SJSA1 (cell line): ENCODE measurements around the gene FMN2. TPM values are rescaled to one million over a fixed set of nuclear protein-coding genes. Genes with fewer than 3 reads are reported as not detected.
"Not testable (repeated sequence)": the region's sequence is repeated elsewhere in the genome, so short reads cannot be mapped to it uniquely, and the experiment has no call there.

ENCODE experiments used
- DNase-seq, 2 experiments: peaks; one replicate each; pipeline ENCODE4 v3.0.0-alpha.2; 2015 to 2020; ENCODE audit warnings: low spot score in 2 of 2, low read depth in 1 of 2
- H3K27ac ChIP-seq: fragments of 250-450 bp; sonication (Bioruptor Pico); 2 replicates; pipeline ENCODE4 v1.5.1; 2020; ENCODE audit warnings: mild to moderate bottlenecking, moderate library complexity
- H3K27me3 ChIP-seq: fragments of 250-450 bp; sonication (Bioruptor Pico); replicated peaks from 2 replicates; pipeline ENCODE4 v1.5.1; 2020; ENCODE audit warnings: mild to moderate bottlenecking, moderate library complexity
- H3K36me3 ChIP-seq: fragments of 250-450 bp; sonication (Bioruptor Pico); 2 replicates; pipeline ENCODE4 v1.5.1; 2020; ENCODE audit warnings: mild to moderate bottlenecking
- H3K4me1 ChIP-seq: fragments of 250-450 bp; sonication (Bioruptor Pico); replicated peaks from 2 replicates; pipeline ENCODE4 v1.6.1; 2021; ENCODE audit warnings: mild to moderate bottlenecking
- H3K4me3 ChIP-seq: fragments of 250-450 bp; sonication (Bioruptor Pico); 2 replicates; pipeline ENCODE4 v1.5.1; 2020; ENCODE audit warnings: mild to moderate bottlenecking
- H3K9me3 ChIP-seq: fragments of 250-450 bp; sonication (Bioruptor Pico); replicated peaks from 2 replicates; pipeline ENCODE4 v1.5.1; 2020; ENCODE audit warnings: mild to moderate bottlenecking
- total RNA-seq: library from RNA; depleted of rRNA; stranded (reverse); fragments of >200 nt; shearing (Covaris generic); gene quantifications from 2 replicates; pipeline ENCODE4 v1.2.3, GENCODE V29; 2014

The FMN2 gene
- total RNA-seq, 1 experiment from 2014 or later, result 12.7 TPM

- peaks cover 27% of the 10 kb centered on the region for H3K4me1 ChIP-seq
- no peak overlapping the region for H3K27ac ChIP-seq
- no peaks in the 10 kb centered on the region for H3K9me3 ChIP-seq
- no peak for DNase-seq
- H3K36me3 ChIP-seq, result no peaks in the 10 kb centered on the region
- no peaks in the 10 kb centered on the region for H3K27me3 ChIP-seq
- no peak overlapping the region for H3K4me3 ChIP-seq
Observed at GRCh38 chr1:240170266-240170665, 78.6 kb downstream of the FMN2 start.

GRCh38 chr1:240170806-240171205 lies 79.1 kb downstream of the FMN2 start:
- no peaks in the 10 kb centered on the region for H3K9me3 ChIP-seq
- H3K4me1 ChIP-seq, result peaks cover 27% of the 10 kb centered on the region
- no peak for DNase-seq
- H3K27ac ChIP-seq, result no peak overlapping the region
- H3K27me3 ChIP-seq, result no peaks in the 10 kb centered on the region
- H3K36me3 ChIP-seq, result no peaks in the 10 kb centered on the region
- H3K4me3 ChIP-seq, result no peak overlapping the region

- DNase-seq, result peak in 1 of 2 experiments; percentile 22
- Histone ChIP-seq H3K27ac (no peak overlapping the region), H3K36me3 (no peaks in the 10 kb centered on the region), H3K9me3 (no peaks in the 10 kb centered on the region), H3K4me1 (peaks cover 27% of the 10 kb centered on the region), H3K27me3 (no peaks in the 10 kb centered on the region), H3K4me3 (no peak overlapping the region)
Observed at GRCh38 chr1:240171907-240172306, 80.2 kb downstream of the FMN2 start.

- Histone ChIP-seq H3K36me3 (no peaks in the 10 kb centered on the region), H3K27me3 (no peaks in the 10 kb centered on the region), H3K9me3 (no peaks in the 10 kb centered on the region), H3K4me1 (peaks cover 27% of the 10 kb centered on the region), H3K27ac (no peak overlapping the region), H3K4me3 (no peak overlapping the region)
- DNase-seq, result peak in 1 of 2 experiments; percentile 19
Observed at GRCh38 chr1:240173836-240174235, 82.2 kb downstream of the FMN2 start.

GRCh38 chr1:240174734-240175133 lies 83.1 kb downstream of the FMN2 start:
- Histone ChIP-seq H3K9me3 (no peaks in the 10 kb centered on the region), H3K4me3 (no peak overlapping the region), H3K4me1 (peaks cover 27% of the 10 kb centered on the region), H3K36me3 (peaks cover 3% of the 10 kb centered on the region; the same call in 1 of the 2 replicates), H3K27ac (no peak overlapping the region), H3K27me3 (no peaks in the 10 kb centered on the region)
- no peak for DNase-seq

GRCh38 chr1:240178366-240178765 lies 86.7 kb downstream of the FMN2 start:
- Histone ChIP-seq H3K9me3 (no peaks in the 10 kb centered on the region), H3K36me3 (peaks cover 7% of the 10 kb centered on the region; the same call in 1 of the 2 replicates), H3K27ac (no peak overlapping the region), H3K4me3 (no peak overlapping the region), H3K27me3 (no peaks in the 10 kb centered on the region), H3K4me1 (peaks cover 9% of the 10 kb centered on the region)
- DNase-seq, result no peak

GRCh38 chr1:240184682-240185081 lies 93.0 kb downstream of the FMN2 start:
- H3K9me3 ChIP-seq, H3K4me1 ChIP-seq, H3K27ac ChIP-seq, H3K27me3 ChIP-seq, H3K4me3 ChIP-seq, DNase-seq, H3K36me3 ChIP-seq: not testable (repeated sequence)

- Histone ChIP-seq H3K27ac (no peak overlapping the region), H3K4me1 (peaks cover 5% of the 10 kb centered on the region; the same call in 1 of the 2 replicates), H3K36me3 (no peaks in the 10 kb centered on the region), H3K4me3 (no peak overlapping the region), H3K27me3 (no peaks in the 10 kb centered on the region), H3K9me3 (no peaks in the 10 kb centered on the region)
- no peak for DNase-seq
Observed at GRCh38 chr1:240188139-240188538, 96.5 kb downstream of the FMN2 start.

- no peak overlapping the region for H3K4me3 ChIP-seq
- peak in 1 of 2 experiments; percentile 47 for DNase-seq
- H3K36me3 ChIP-seq, result no peaks in the 10 kb centered on the region
- no peaks in the 10 kb centered on the region for H3K27me3 ChIP-seq
- H3K4me1 ChIP-seq, result peaks cover 5% of the 10 kb centered on the region; the same call in 1 of the 2 replicates
- no peaks in the 10 kb centered on the region for H3K9me3 ChIP-seq
- no peak overlapping the region for H3K27ac ChIP-seq
Observed at GRCh38 chr1:240189386-240189989, 97.8 kb downstream of the FMN2 start.

GRCh38 chr1:240190881-240191401 lies 99.3 kb downstream of the FMN2 start:
- no peak overlapping the region for H3K4me3 ChIP-seq
- no peaks in the 10 kb centered on the region for H3K27me3 ChIP-seq
- no peaks in the 10 kb centered on the region for H3K36me3 ChIP-seq
- H3K4me1 ChIP-seq, result peaks cover 5% of the 10 kb centered on the region; the same call in 1 of the 2 replicates
- no peak overlapping the region for H3K27ac ChIP-seq
- H3K9me3 ChIP-seq, result no peaks in the 10 kb centered on the region
- peak; percentile 54 to 70 for DNase-seq

- no peaks in the 10 kb centered on the region for H3K36me3 ChIP-seq
- no peak overlapping the region for H3K27ac ChIP-seq
Observed at GRCh38 chr1:240192851-240193250, 101.2 kb downstream of the FMN2 start.

GRCh38 chr1:240193679-240194078 lies 102.0 kb downstream of the FMN2 start:
- H3K9me3 ChIP-seq, result no peaks in the 10 kb centered on the region
- peaks cover 5% of the 10 kb centered on the region; the same call in 1 of the 2 replicates for H3K4me1 ChIP-seq
- no peak overlapping the region for H3K4me3 ChIP-seq
- no peak overlapping the region for H3K27ac ChIP-seq
- no peaks in the 10 kb centered on the region for H3K27me3 ChIP-seq
- no peaks in the 10 kb centered on the region for H3K36me3 ChIP-seq
- DNase-seq, result no peak

More at GRCh38 chr1:240192851-240193250, 101.2 kb downstream of the FMN2 start:
- DNase-seq, result no peak
- no peaks in the 10 kb centered on the region for H3K27me3 ChIP-seq
- H3K4me1 ChIP-seq, result peaks cover 5% of the 10 kb centered on the region; the same call in 1 of the 2 replicates
- no peak overlapping the region for H3K4me3 ChIP-seq
- H3K9me3 ChIP-seq, result no peaks in the 10 kb centered on the region

GRCh38 chr1:240194120-240194519 lies 102.4 kb downstream of the FMN2 start:
- H3K27me3 ChIP-seq, result no peaks in the 10 kb centered on the region
- no peak overlapping the region for H3K27ac ChIP-seq
- H3K36me3 ChIP-seq, result no peaks in the 10 kb centered on the region
- H3K4me3 ChIP-seq, result no peak overlapping the region
- no peak for DNase-seq
- peaks cover 5% of the 10 kb centered on the region; the same call in 1 of the 2 replicates for H3K4me1 ChIP-seq
- H3K9me3 ChIP-seq, result no peaks in the 10 kb centered on the region

- no peak overlapping the region for H3K4me3 ChIP-seq
- peaks cover 3% of the 10 kb centered on the region for H3K36me3 ChIP-seq
- H3K9me3 ChIP-seq, result peaks cover 2% of the 10 kb centered on the region; the same call in 1 of the 2 replicates
- H3K4me1 ChIP-seq, result no peaks in the 10 kb centered on the region
- DNase-seq, result no peak
- no peak overlapping the region for H3K27ac ChIP-seq
- H3K27me3 ChIP-seq, result no peaks in the 10 kb centered on the region
Observed at GRCh38 chr1:240198376-240198775, 106.7 kb downstream of the FMN2 start.
